CD4-positive, alpha-beta T cell treated with Interleukin-4 for 4 hours (primary cell): ENCODE results near the gene NENF.
"Not testable (repeated sequence)": the region's sequence is repeated elsewhere in the genome, so short reads cannot be mapped to it uniquely, and the experiment has no call there.

Experiments
- DNase-seq: peaks from one replicate; pipeline ENCODE4 v3.0.0-alpha.2; 2020

Gene NENF

GRCh38 chr1:212432661-212433576, at the start of gene NENF:
NENF (plus strand) TSS chr1:212432920; CDS start chr1:212432944, 24 bp downstream.
- peak; percentile 58 for DNase-seq

GRCh38 chr1:212386029-212386428, 46.7 kb upstream of the NENF start:
- DNase-seq: no peak

GRCh38 chr1:212388985-212389716, 43.6 kb upstream of the NENF start:
- DNase-seq: no peak

- DNase-seq: not testable (repeated sequence)
Observed at GRCh38 chr1:212395678-212396437, 36.9 kb upstream of the NENF start.

- DNase-seq: no peak
Observed at GRCh38 chr1:212396638-212397037, 36.1 kb upstream of the NENF start.

GRCh38 chr1:212397171-212397570, 35.5 kb upstream of the NENF start:
- DNase-seq: no peak

- no peak for DNase-seq
Observed at GRCh38 chr1:212401042-212401441, 31.7 kb upstream of the NENF start.

GRCh38 chr1:212401838-212402582, 30.7 kb upstream of the NENF start:
- no peak for DNase-seq

- DNase-seq: no peak
Observed at GRCh38 chr1:212402666-212403321, 29.9 kb upstream of the NENF start.

- no peak for DNase-seq
Observed at GRCh38 chr1:212410231-212410820, 22.4 kb upstream of the NENF start.

- DNase-seq: no peak
Observed at GRCh38 chr1:212412374-212412773, 20.3 kb upstream of the NENF start.

- DNase-seq: no peak
Observed at GRCh38 chr1:212413902-212414327, 18.8 kb upstream of the NENF start.

- peak; percentile 90 for DNase-seq
Observed at GRCh38 chr1:212414328-212415106, 18.2 kb upstream of the NENF start, which contains the start of gene PACC1. PACC1 (minus strand) TSS chr1:212414886; CDS start chr1:212414757, 129 bp downstream.

GRCh38 chr1:212415107-212415841, 17.4 kb upstream of the NENF start:
- no peak for DNase-seq

GRCh38 chr1:212421165-212421564, 11.6 kb upstream of the NENF start:
- no peak for DNase-seq

GRCh38 chr1:212423879-212424278, 8.8 kb upstream of the NENF start:
- no peak for DNase-seq

- DNase-seq: no peak
Observed at GRCh38 chr1:212428496-212428895, 4.2 kb upstream of the NENF start.

GRCh38 chr1:212430416-212430815, 2.3 kb upstream of the NENF start:
- DNase-seq: no peak

GRCh38 chr1:212430955-212431394, 1.7 kb upstream of the NENF start:
- DNase-seq: no peak

- no peak for DNase-seq
Observed at GRCh38 chr1:212431644-212432043, 1.1 kb upstream of the NENF start.
